Central memory CD8-positive, alpha-beta T cell (primary cell): Measurements from ENCODE around the gene BLID.

Source experiments
- ATAC-seq: fragments of 150-1000 bp; cut with Tn5 transposase; replicated peaks from 2 replicates; pipeline ENCODE4 v1.10.0; 2022; ENCODE audit warnings: mild to moderate bottlenecking, moderate FRiP score, moderate number of reproducible peaks; ENCODE audit not compliant: poor library complexity, severe bottlenecking; ENCODE audit errors: extremely low read depth
- DNase-seq, 2 donors: peaks; one replicate each; pipeline ENCODE4 v3.0.0; 2021; ENCODE audit warnings: low spot score in 2 of 2
- H3K27ac Mint-ChIP-seq: one replicate; pipeline ENCODE4 v1.8.0; 2022; ENCODE audit warnings: low read depth, mild to moderate bottlenecking, moderate library complexity, mixed read lengths
- H3K27me3 Mint-ChIP-seq: one replicate; pipeline ENCODE4 v1.8.0; 2022; ENCODE audit warnings: mixed read lengths
- H3K36me3 Mint-ChIP-seq: one replicate; pipeline ENCODE4 v1.8.0; 2022; ENCODE audit warnings: mild to moderate bottlenecking, moderate library complexity, mixed read lengths; ENCODE audit not compliant: insufficient read depth
- H3K4me1 Mint-ChIP-seq: one replicate; pipeline ENCODE4 v1.8.0; 2022; ENCODE audit warnings: mixed read lengths
- H3K4me3 Mint-ChIP-seq: one replicate; pipeline ENCODE4 v1.8.0; 2022; ENCODE audit warnings: mild to moderate bottlenecking, moderate library complexity, mixed read lengths
- H3K9me3 Mint-ChIP-seq: one replicate; pipeline ENCODE4 v1.8.0; 2022; ENCODE audit warnings: mixed read lengths

Gene BLID

DNA sequence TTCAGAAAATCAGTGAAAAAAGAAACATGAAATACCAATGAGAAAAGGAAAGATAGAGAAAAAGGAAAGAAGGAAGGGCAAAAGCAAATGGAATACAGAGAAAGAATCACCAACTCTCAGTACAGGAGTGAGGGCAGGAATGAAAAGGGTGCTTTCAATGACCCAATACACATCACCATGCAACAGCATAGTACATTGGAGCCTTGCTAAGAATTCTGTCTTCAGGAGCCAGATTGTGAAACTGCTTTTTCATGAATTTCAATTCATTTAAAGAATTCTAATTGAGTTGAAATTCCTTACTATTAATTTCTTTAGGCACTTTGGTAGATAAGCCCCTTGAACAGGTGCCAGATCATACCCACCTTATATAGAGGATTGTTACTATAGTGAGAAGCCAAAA lies 34.9 kb downstream of the BLID start:
- H3K36me3 Mint-ChIP-seq, result no peaks in the 10 kb centered on the region
- H3K4me3 Mint-ChIP-seq, result no peak overlapping the region
- DNase-seq (no peak), ATAC-seq (no peak)
- H3K27me3 Mint-ChIP-seq, result peaks cover 16% of the 10 kb centered on the region
- no peaks in the 10 kb centered on the region for H3K9me3 Mint-ChIP-seq
- H3K27ac Mint-ChIP-seq, result no peak overlapping the region
- H3K4me1 Mint-ChIP-seq, result no peaks in the 10 kb centered on the region

DNA sequence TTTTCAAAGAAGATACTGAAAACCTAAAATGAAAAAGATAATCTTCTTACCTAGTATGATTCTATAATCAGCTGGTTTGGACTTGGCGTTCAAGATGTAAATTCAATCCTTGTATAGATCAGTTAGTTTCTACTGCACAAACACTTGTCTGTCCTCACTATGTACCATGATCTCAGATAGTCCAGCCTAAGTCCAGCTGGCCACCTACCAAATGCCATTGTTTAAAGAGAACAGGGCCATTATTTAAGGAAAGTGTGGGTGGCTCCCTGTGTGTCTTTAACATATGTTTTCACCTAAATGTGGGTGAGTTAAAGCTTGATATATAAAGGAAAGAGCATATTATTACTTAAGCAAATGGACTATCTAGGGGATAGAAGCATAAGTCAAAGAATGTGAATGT lies 38.6 kb downstream of the BLID start:
- DNase-seq (no peak), ATAC-seq (no peak)
- H3K36me3 Mint-ChIP-seq, result no peaks in the 10 kb centered on the region
- H3K9me3 Mint-ChIP-seq, result no peaks in the 10 kb centered on the region
- H3K4me3 Mint-ChIP-seq, result no peak overlapping the region
- no peaks in the 10 kb centered on the region for H3K4me1 Mint-ChIP-seq
- H3K27me3 Mint-ChIP-seq, result peaks cover 8% of the 10 kb centered on the region
- no peak overlapping the region for H3K27ac Mint-ChIP-seq

DNA sequence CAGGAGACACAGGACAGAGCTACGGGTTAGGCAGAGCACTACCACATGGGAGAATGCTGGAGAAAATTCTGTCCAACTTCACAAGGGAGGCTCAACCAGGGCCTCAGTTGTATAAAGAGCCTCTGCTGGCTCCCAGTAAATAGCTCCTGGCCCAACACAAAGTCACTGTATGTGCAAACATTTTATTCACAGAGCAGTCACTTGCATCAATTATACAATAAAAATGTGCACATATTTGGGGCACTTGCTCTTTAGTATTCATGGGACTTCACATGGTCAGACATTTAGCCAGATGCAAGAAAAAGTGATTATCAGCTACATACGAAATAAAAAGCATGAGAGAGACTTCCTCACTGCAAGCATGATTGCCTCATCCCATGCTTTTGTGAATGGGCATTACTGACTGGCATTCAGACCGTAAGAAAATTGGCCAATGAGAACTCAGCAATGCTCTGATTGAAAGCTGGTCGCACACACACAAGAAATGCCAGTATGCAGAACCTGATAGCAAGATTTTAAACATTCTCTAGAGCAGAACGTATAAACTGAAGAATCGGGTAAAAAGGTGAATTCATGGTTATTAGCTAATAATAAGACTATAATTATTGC lies 39.4 kb downstream of the BLID start:
- ATAC-seq, result no peak
- no peaks in the 10 kb centered on the region for H3K4me1 Mint-ChIP-seq
- no peaks in the 10 kb centered on the region for H3K36me3 Mint-ChIP-seq
- H3K4me3 Mint-ChIP-seq, result no peak overlapping the region
- peaks cover 8% of the 10 kb centered on the region for H3K27me3 Mint-ChIP-seq
- no peaks in the 10 kb centered on the region for H3K9me3 Mint-ChIP-seq
- no peak overlapping the region for H3K27ac Mint-ChIP-seq
- DNase-seq, result no peak

DNA sequence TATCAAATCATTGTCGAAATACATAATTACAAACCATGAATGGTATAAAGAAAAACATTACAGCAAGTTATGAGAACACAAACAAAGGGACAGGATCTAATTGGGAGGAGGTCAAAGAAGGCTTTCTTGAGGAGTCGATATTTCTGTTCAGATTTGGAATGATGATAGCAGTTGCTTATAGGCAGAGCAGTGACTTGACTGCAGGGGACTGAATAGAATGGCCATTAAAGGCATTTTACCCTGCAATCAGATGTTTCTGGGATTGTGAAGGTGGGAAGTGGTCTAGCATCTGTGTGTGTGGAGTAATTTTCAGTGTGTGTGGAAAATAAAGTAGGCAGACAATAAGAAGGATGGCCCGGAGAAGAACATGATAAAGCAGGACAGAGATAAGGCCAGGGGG lies 41.0 kb downstream of the BLID start:
- Mint-ChIP-seq H3K36me3 (no peaks in the 10 kb centered on the region), H3K4me1 (no peaks in the 10 kb centered on the region), H3K27me3 (peaks cover 8% of the 10 kb centered on the region), H3K4me3 (no peak overlapping the region), H3K9me3 (peaks cover 5% of the 10 kb centered on the region), H3K27ac (no peak overlapping the region)
- ATAC-seq (no peak), DNase-seq (no peak)

DNA sequence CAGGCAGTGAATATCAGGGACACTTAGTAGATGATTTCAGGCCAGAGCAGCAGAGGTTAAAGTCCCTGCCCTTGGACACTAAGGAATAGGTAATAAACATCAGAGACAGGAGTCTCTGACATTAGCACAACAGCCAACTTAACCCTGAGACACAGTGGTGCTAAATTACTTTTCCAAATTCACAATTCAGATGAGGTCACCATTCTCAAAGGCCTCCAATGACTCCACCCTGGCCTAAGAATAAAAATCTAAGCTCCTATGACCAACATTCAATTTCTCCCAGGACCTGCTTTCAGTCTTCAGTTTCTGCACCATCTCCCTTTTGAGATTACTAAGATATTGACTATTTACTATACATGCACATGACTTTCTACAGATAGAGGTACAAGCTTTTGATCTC lies 42.0 kb downstream of the BLID start:
- no peaks in the 10 kb centered on the region for H3K36me3 Mint-ChIP-seq
- no peak for ATAC-seq
- H3K27me3 Mint-ChIP-seq, result peaks cover 8% of the 10 kb centered on the region
- H3K4me1 Mint-ChIP-seq, result no peaks in the 10 kb centered on the region
- H3K4me3 Mint-ChIP-seq, result no peak overlapping the region
- no peak for DNase-seq
- H3K9me3 Mint-ChIP-seq, result peaks cover 5% of the 10 kb centered on the region
- H3K27ac Mint-ChIP-seq, result no peak overlapping the region

DNA sequence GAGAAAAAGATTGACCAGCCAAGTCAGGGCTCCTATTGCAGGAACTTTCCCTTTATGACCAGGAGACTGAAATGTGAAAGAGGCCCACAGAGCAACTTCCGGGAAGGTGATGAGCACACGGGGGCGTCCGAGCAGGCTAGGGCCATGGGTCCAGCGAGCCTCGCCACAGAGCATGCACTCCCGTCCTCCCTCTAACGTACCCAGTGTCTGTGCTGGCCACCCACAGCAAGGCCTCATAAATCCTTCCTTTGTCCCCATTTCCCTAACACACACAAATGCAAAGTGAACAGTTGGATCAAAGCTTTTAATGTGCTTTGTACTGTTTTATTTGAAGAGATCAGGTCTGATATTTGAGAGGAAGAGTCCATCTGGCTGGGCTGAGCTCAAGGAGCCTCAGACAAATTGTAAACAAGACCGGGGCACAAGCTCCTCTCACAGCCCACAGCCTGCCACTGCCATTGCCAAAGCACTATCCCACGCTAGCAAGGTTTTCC lies 44.3 kb downstream of the BLID start:
- H3K4me1 Mint-ChIP-seq, result no peaks in the 10 kb centered on the region
- H3K27me3 Mint-ChIP-seq, result peaks cover 11% of the 10 kb centered on the region
- no peak overlapping the region for H3K27ac Mint-ChIP-seq
- H3K4me3 Mint-ChIP-seq, result no peak overlapping the region
- H3K9me3 Mint-ChIP-seq, result peaks cover 5% of the 10 kb centered on the region
- ATAC-seq (no peak), DNase-seq (no peak)
- H3K36me3 Mint-ChIP-seq, result no peaks in the 10 kb centered on the region

DNA sequence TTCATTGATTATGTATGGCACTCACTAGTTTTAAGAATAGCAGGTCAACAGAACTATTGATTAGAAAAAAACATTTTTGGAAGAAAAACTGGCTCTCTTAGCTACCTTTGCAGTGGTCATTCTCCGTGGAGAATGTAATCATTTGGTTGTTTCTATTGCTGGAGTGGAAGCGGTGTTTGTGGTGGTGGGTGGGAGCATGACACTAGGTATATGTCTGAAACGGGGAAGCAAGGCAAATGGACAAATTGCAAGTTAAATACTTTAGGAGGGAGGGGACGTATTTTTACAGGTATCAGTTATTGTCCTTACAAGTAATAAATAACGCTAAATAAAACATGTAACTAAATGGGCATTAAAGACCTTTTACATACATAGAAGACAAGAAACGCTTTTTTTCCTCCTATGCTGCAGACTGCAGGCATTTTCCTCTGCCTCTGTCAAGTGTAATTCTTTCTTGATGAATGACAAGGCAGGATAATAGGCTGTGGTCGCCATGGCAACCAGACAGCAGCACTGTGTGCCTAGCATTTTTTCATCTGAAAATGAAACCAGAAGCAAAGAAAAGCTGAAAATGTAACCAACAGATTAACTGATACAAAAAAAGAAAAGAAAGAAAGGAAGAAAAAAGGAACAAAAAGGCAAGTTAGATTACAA lies 46.2 kb downstream of the BLID start:
- Mint-ChIP-seq H3K36me3 (no peaks in the 10 kb centered on the region), H3K9me3 (peaks cover 5% of the 10 kb centered on the region), H3K27ac (no peak overlapping the region), H3K4me1 (no peaks in the 10 kb centered on the region), H3K27me3 (peaks cover 11% of the 10 kb centered on the region), H3K4me3 (no peak overlapping the region)
- ATAC-seq (no peak), DNase-seq (no peak)

DNA sequence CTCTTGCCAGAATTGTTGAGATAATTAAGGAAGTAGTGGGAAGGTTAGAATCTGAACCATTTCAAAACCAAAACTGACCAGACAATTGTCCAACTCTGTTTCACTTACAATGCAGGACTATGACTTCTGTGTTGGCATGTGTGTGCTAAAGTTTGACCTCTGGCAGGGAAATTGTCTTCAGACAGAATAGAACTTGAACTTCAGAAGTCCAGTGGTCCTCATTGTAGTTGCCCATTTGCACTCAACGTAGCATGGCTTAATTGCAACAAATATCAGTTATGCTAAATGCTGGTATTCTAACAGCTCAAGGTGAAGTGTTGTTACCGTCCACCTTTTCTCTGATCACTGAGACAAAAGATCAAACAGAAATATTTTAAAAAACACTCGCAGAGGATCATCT lies 47.2 kb downstream of the BLID start:
- no peak overlapping the region for H3K27ac Mint-ChIP-seq
- no peaks in the 10 kb centered on the region for H3K4me1 Mint-ChIP-seq
- ATAC-seq (no peak), DNase-seq (no peak)
- no peak overlapping the region for H3K4me3 Mint-ChIP-seq
- peaks cover 5% of the 10 kb centered on the region for H3K9me3 Mint-ChIP-seq
- peaks cover 11% of the 10 kb centered on the region for H3K27me3 Mint-ChIP-seq
- H3K36me3 Mint-ChIP-seq, result no peaks in the 10 kb centered on the region

DNA sequence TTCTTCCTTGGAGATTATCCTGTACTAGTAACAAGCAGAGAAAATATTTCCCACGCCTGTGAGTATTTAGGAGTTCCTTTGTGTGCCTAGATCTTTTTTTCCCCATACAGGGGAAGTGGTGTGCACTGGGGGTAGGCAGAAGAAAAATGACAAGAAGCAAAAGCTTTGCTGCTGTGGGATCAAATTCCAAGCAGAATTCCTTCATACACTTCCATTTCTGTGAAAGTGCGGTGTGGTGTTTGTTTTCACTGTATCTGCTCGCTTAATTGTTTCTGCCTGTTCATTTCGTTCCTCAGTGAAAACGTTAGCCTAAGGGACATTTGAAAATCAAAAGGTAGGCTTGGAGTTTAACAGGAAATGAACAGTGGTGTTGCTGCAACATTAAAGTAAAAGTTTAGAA lies 47.9 kb downstream of the BLID start:
- Mint-ChIP-seq H3K36me3 (no peaks in the 10 kb centered on the region), H3K9me3 (peaks cover 5% of the 10 kb centered on the region), H3K27ac (no peak overlapping the region), H3K27me3 (peaks cover 11% of the 10 kb centered on the region), H3K4me1 (no peaks in the 10 kb centered on the region), H3K4me3 (no peak overlapping the region)
- DNase-seq (no peak), ATAC-seq (no peak)
